Stimulated activated CD4-positive, alpha-beta T cell treated with anti-CD3 and anti-CD28 coated beads, Interleukin-4, amount 100 ng/mL, for 1 hour (primary cell): ENCODE data around the gene DNMT3L.
"Not testable (repeated sequence)": the region's sequence is repeated elsewhere in the genome, so short reads cannot be mapped to it uniquely, and the experiment has no call there.

Source experiments
- DNase-seq: peaks from one replicate; pipeline ENCODE4 v3.0.0-alpha.2; 2020

DNMT3L gene

DNA sequence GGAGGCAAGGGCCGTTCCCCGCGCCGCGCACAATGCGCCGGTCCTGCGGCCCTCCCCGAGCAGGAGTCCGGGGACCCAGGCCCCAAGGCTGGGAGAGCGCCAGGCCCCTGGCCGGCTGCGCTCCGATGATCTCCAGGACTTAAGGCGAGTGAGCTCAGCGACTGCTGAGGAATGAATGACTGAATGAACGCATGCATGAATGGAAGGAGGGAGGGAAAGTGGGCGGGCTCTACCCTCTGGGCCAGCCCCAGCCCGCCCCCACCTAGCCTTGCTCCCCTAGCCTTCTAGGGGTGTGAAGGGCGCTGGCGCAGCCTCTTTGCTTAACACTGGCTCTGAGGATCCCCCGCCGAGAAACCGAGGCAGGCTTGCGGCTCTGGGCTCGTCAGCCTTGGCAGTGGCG, 20.4 kb downstream of the DNMT3L start:
- not testable (repeated sequence) for DNase-seq

DNA sequence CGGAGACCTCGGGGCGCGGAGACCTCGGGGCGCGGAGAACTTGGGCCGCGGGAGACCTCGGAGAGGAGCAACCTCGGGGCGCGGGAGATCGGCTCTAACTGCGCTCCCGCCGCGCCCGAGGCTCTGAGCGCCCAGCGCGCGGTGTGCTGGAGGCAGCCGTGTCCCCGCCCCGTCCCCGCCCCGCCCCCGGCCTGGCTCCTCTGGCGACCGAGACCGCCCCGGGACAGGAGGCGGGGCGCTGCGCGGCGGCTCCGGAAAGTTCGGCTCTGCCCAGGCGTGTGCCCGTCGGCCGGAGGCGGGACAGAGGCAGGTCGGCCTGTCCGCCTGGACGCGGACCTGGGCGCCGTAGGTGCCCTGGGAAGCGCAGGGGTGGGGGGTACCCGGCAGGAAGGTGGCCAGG, 20.9 kb downstream of the DNMT3L start, which contains the start of gene ICOSLG:
ICOSLG (minus strand) TSS at position 102 of the 400 bp plus-strand sequence. CDS start 126 bp downstream, outside the sequence.
- DNase-seq: not testable (repeated sequence)

DNA sequence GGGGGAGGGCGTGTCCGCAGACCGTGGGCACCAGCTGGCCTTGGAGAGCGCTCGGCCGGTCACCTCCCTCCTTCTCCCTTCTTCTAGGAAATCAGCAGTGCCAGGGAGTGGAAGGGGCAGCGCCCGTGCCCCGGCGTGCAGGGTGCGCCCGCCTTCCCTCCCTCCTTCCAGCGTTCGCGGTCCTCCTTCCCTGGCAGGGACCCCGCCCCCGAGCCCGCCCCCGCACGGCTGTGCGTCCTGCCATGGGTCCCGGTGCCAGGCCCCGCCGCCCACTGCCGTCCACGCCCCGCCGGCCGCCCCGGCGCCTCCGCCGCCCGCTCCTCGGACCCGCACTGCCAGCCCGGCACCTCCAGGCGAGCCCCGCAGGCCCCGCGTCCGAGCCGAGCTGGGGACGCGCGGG, 21.3 kb downstream of the DNMT3L start:
- DNase-seq: not testable (repeated sequence)

DNA sequence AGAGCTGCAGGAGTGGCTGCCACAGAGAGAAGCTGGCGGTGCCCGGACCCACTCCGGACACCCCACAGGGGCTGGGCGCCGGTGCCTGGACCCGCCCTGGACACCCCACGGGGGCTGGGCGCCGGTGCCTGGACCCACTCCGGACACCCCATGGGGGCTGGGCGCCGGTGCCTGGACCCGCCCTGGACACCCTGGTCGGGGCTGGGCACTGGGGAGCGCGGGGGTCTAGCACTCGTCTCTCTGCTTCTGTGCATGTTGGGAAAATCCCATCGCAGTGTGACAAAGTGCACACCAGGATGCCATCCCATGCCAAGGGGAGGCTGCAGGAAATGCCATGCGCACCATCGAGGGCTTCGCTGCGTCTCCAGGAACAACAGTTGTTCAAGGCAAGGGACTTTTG, 32.1 kb downstream of the DNMT3L start:
- DNase-seq: not testable (repeated sequence)

DNA sequence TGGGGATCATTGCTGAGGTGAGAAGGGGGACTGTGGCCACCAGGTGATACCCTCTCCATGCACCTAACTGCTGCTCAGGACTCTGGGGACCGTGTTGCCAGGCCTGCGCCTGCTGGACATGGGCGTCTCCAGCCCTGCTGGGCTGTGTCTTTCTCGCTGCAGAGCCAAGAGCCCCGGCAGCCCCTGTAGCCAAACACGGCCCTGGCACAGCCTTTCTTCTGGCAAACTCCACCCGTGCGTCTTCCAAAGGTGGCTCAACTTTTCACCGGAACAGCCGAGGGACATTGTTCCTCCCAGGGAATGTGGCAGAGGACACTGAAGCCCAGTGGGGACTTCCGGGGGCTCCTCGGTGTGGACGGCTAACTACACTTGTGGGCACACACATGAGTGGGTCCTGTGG, 33.6 kb downstream of the DNMT3L start:
- DNase-seq: not testable (repeated sequence)

DNA sequence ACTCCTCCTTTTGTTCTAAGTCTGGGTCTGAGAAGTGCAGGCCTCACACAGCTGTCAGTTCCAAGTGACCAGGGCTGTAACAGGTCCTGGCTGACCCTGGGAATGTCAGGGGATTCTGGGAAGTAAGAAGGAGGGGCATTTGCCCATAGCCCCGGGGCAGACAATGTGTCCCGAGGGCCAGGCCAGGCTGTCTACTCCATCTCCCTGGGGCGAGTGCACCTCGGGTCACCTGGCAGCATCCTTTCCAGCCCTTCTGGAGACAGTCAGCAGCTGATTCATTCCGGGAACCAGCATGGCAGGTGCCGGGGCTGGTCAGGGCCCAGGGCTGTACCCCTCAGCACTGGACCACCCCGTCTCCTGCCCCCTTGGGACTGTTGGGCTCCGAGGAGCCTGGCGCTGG, 34.1 kb downstream of the DNMT3L start:
- DNase-seq: not testable (repeated sequence)

DNA sequence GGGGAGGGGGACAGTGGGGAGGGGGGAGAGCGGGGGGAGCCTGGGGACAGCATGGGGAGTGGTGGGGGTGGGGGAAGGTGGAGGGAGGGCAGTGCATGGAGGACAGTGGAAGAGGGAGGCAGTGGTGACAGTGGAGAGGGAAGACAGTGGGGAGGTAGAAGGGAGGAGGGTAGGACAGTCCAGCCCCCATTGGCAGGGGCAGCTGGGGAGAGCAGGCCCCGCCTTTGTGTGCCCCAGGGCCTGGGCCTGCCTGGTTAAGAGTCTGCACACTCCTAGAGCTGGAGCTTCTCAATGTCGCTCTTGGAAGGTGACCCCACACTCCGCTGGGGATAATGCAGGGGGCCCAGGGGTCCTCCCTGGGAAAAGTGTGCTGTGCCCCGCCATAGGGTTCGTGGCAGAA, 36.1 kb downstream of the DNMT3L start:
- DNase-seq: not testable (repeated sequence)

DNA sequence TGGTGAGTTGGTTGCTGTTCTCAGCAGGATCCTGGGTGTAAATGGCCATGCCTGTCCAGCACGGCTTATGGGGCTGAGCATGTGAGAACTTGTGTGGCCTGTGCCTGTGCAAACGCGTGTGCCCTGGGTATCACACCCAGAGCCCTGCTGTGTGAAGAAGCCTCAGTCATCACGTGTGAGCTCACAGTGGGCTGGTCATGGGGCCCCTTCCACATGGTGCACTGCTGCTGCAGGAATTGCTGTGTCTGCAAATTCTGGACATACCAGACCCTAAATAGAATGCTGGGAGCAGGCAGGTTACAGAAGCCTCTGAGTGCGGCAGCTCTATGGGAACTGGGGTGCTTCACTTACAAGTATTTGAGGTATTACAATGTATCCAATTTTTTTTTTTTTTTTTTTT, 38.4 kb downstream of the DNMT3L start:
- not testable (repeated sequence) for DNase-seq

DNA sequence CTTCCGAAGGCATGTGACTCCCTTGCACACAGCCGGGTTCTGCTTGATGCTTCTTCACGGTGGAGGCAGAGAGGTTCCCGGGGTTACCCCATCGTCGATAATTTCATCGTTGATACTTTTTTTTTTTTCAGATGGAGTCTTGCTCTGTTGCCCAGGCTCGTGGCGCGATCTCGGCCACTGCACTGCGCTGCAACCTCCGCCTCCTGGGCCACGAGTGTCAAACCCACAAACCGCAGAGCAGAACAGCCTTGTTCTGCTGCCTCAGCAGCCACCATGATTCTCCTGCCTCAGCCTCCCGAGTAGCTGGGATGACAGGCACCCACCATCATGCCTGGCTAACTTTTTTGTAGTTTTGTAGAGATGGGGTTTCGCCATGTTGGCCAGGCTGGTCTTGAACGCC, 41.0 kb downstream of the DNMT3L start:
- not testable (repeated sequence) for DNase-seq

DNA sequence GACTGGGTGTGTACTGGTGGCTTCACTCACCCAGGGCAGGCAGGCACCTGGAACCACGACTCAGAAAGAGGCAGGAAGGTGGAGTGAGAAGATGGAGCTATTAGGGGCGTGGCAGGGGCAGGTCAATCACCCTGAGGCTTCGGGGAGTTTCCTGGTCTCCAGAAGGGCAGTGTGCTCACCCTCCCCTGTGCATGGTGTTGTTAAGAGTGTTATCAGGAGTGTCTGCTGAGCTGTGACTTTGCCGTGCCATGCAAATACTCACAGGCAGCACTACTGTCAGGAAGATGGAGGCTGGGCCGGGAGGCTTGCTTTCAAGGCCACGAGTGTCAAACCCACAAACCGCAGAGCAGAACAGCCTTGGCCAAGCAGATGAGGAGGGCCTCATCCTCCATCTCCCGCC, 43.2 kb downstream of the DNMT3L start:
- DNase-seq: not testable (repeated sequence)

DNA sequence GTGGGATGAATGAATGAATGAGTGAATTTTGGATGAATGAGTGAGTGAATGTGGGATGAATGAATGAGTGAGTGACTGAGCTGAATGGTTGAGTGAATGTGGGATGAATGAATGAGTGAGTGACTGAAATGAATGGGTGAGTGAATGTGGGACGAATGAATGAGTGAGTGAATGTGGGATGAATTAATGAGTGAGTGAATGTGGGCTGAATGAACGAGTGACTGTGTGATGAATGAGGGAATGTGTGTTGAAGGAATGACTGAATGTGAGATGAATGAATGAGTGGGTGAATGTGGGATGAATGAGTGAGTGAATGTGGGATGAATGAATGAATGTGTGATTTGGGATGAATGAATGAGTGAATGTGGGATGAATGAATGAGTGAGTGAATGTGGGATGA, 49.7 kb downstream of the DNMT3L start:
- not testable (repeated sequence) for DNase-seq

DNA sequence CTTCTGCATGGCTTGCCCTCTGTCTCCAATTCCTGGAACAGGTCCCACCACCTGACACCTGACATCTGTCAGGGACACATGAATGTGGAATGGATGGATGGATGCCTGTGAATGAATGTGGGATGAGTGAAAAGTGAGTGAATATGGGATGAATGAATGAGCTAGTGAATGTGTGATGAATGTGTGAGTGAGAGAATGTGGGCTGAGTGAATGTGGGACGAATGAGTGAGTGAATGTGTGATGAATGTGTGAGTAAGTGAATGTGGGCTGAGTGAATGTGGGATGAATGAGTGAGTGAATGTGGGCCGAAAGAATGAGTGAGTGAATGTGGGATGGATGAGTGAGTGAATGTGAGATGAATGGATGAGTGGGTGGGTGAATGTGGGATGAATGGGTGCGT, 50.1 kb downstream of the DNMT3L start:
- not testable (repeated sequence) for DNase-seq

DNA sequence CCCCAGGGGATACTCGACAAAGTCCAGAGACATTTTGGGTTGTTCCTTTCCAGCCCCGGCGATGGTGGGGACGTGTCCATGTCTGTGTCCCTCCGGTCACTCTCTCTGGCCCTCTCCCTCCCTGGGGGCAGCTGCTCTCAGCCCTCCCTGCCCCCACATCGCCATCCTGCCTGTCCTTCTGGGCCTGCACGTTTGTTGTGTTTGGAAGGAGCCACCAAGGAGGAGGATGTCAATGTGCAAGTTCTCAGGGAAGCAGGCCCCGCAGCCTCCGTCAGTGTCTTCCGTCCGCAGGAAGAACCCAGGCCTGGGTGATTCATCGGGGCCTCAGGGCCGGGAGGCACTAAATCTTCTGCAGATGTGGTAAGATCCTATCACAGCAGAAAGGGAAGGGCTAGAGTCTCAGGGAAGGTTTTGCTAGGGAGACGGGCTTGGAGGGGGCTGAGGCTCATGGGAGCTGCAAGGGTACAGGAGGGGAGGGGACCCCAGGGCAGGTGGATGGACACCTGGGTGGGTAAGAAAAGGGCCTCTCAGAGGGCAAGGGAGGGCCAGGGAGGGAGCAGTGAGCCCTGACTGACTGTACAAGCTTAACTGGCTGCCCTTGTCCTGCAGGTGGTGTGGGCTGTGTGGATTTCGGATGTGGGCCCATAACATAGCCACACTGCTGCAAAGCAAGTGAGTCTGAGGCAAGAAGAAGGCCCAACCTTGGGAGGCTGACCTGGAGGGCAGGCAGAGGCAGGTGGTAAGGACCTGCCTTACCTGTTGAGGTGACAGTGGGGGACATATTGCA, 53.6 kb downstream of the DNMT3L start:
- DNase-seq: not testable (repeated sequence)

DNA sequence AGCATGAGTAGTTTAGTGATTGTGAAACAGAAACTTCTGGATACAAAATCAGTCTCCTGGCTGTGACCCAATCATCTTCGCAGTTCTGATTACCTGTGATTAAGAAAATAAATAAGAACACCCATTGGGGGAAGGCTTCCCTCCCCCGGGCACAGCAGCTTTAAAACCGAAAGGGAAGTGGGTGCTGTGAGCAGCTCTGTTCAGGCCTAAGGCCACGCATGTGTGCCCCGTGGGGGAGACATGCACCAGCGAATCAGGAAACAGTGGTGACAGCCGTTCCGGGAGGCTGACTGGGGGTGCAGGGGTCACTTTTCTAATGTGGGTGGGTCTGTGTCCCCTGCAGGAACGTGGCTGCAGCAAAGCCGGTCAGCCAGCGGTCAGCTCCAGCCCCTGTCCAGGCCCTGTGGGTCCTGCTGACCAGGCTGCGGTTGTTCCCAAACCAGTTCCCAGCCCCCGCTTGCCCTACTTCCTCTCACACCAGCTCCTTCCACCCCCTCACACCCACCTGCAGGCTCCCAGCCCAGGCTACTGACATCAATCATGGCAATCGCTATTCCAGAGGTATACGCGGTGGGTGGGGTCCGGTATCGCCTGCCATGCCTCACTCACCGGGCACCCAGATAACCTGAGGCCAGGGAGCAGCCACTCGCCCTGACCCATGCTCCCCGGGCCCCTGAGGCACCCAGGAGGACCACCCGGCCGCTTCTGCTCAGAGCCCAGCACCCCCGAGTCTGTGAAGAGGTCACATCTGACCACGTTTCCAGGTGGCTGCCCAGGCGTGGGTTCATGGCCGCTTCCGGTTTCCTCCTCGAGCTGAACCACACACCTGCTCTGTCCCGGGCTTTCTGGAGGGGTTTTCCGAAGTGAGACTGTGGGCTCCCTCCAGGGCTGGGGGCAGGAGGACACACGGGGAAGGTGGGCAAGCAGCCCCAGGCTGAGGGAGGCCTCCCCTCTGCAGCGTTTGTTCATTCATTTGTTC, 54.7 kb downstream of the DNMT3L start:
- DNase-seq: not testable (repeated sequence)

DNA sequence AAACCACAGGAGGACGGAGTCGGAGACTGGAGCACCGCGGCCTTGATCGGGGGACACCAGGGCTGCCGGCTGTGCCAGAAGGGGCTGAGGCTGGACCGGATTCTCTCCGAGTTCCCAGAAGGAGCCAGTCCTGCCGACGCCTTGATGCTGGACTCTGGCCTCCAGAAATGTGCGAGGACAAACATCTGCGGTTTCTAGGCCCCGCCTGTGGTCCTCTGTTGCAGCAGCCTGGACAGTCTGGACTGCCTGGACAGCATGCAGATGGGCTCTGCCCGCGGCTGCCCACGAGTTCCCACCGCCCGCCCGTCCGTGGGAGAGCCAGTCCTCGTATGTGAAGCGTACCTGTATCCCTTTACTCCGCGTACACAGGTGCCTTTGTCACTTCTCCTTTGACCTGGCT, 55.5 kb downstream of the DNMT3L start:
- DNase-seq: not testable (repeated sequence)

DNA sequence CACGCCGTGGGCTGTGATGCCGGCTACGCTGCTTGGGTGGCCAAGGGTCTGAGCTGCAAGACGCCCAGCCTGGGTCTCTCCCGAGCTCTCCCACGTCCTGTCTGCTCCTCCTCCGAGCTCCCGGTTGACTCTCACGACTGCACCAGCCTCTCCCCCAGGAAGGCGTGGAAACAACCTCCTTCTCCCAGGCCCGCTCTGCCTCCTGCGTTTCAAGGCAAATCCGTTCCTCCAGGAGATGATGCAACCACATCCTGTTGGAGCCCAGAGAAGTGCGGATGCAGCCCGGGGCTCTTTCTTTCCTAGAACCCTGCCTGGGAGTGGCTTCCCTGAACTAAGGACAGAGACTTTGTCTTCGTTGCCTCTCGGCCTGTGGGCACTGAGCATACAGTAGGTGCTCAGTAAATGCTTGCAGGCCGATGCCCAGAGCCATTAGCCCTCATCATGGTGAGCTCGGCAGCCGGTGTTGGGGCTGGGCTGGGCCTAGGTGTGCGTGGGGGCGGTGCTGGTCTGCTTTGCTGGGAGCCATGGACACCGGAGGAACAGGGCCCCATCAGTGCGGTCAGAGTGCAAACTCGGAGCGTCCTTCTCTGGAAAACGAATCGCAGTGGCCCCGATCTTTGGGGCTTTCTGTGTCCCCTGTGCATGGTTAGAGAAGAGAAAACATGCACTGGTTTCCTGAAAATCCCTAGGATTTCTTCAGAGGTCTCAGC, 59.0 kb downstream of the DNMT3L start:
- DNase-seq: not testable (repeated sequence)

DNA sequence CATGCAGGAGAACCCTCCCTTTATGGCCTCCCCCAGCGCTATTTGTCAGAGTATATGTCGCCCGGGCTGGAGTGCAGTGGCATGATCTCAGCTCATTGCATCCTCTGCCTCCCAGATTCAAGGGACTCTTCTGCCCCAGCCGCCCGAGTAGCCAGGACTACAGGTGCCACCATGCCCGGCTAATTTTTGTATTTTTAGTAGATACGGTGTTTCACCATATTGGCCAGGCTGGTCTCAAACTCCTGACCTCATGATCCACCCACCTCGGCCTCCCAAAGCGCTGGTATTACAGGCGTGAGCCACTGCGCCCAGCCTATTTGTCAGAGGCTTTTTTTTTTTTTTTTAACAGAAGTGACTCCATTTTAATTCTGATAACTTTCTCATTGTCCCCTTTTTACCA, 61.7 kb downstream of the DNMT3L start:
- DNase-seq: not testable (repeated sequence)

DNA sequence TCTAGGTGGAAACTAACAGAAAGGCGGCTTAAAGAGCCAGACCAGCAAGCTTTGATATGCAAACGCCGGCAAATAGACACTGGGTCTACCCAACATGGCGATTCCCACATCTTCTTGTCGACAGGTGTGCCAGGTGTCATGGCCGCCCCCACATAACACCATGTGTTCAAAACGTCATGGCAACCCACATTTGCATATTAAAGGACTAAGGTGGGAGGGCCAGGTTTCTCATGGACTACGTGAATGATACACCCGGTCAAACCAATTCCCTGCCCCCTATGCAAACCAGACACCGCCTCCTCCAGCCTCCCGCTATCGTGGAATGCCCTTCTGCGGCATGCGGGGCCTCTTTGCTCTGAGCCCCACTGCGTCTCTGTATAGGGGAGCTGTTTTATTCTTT, 62.2 kb downstream of the DNMT3L start:
- no peak for DNase-seq

DNA sequence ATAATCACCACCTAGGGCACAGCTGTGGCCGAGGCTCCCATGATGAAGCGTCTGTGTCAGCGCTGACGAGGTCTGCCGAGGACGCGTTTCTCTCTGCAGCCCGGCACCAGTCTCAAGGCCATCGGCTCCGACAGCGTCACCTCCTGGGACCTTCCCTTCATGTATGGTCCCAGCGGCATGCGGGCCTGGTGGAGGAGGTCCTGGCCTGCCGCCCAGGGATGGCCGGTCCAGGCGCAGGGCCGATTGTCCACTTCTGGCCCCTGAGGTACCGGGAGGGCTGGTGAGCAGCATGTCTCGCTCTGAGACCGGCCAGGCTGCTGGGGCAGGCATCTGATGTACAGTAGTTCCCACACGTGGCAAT, 64.6 kb downstream of the DNMT3L start:
- DNase-seq: not testable (repeated sequence)
